ENCODE measurements around the gene NOXRED1.

NOXRED1 gene

GRCh38 chr14:77442196-77442595 is 18.9 kb upstream of the NOXRED1 start:
- TF ChIP-seq, protein P1, sequence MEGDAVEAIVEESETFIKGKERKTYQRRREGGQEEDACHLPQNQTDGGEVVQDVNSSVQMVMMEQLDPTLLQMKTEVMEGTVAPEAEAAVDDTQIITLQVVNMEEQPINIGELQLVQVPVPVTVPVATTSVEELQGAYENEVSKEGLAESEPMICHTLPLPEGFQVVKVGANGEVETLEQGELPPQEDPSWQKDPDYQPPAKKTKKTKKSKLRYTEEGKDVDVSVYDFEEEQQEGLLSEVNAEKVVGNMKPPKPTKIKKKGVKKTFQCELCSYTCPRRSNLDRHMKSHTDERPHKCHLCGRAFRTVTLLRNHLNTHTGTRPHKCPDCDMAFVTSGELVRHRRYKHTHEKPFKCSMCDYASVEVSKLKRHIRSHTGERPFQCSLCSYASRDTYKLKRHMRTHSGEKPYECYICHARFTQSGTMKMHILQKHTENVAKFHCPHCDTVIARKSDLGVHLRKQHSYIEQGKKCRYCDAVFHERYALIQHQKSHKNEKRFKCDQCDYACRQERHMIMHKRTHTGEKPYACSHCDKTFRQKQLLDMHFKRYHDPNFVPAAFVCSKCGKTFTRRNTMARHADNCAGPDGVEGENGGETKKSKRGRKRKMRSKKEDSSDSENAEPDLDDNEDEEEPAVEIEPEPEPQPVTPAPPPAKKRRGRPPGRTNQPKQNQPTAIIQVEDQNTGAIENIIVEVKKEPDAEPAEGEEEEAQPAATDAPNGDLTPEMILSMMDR (IDR thresholded peaks at IDR 0.05; ENCODE audit: insufficient read depth, low read length, missing control alignments) = no peak
- no peak for DNase-seq (ENCODE audit: low read depth, low spot score)
- no peak overlapping the region for H3K4me3 ChIP-seq (ENCODE audit: low read depth, low read length)
- ChIA-PET CTCF (interaction anchor here (1.3 kb wide), 1 partner anchor 17 kb away, joined by 4 read pairs; no protein-coding TSS in a partner anchor), POLR2A (no interaction called here)

GRCh38 chr14:77439861-77440260 is 16.5 kb upstream of the NOXRED1 start:
- TF ChIP-seq, protein P1 (IDR thresholded peaks at IDR 0.05; ENCODE audit: insufficient read depth, low read length, missing control alignments) = no peak
- ChIA-PET POLR2A (no interaction called here), CTCF (interaction anchor here (1.9 kb wide), 1 partner anchor 111 kb away, joined by 7 read pairs; no protein-coding TSS in a partner anchor)
- no peak overlapping the region for H3K4me3 ChIP-seq (ENCODE audit: low read depth, low read length)
- no peak for DNase-seq (ENCODE audit: low read depth, low spot score)

- ChIA-PET POLR2A (no interaction called here), CTCF (interaction anchor here (1.9 to 2.8 kb wide), 2 partner anchors 20 to 112 kb away, joined by 7 to 10 read pairs; no protein-coding TSS in a partner anchor)
- no peak for DNase-seq (ENCODE audit: low read depth, low spot score)
- no peak overlapping the region for H3K4me3 ChIP-seq (ENCODE audit: low read depth, low read length)
- TF ChIP-seq, protein P1 (IDR thresholded peaks at IDR 0.05; ENCODE audit: insufficient read depth, low read length, missing control alignments) = no peak
Observed at GRCh38 chr14:77438596-77438995, 15.3 kb upstream of the NOXRED1 start.

- TF ChIP-seq, protein P1 (IDR thresholded peaks at IDR 0.05; ENCODE audit: insufficient read depth, low read length, missing control alignments) = no peak
- no peak overlapping the region for H3K4me3 ChIP-seq (ENCODE audit: low read depth, low read length)
- ChIA-PET CTCF (no interaction called here), POLR2A (no interaction called here)
- DNase-seq (ENCODE audit: low read depth, low spot score) = no peak
Observed at GRCh38 chr14:77436042-77436441, 12.7 kb upstream of the NOXRED1 start.

DNA sequence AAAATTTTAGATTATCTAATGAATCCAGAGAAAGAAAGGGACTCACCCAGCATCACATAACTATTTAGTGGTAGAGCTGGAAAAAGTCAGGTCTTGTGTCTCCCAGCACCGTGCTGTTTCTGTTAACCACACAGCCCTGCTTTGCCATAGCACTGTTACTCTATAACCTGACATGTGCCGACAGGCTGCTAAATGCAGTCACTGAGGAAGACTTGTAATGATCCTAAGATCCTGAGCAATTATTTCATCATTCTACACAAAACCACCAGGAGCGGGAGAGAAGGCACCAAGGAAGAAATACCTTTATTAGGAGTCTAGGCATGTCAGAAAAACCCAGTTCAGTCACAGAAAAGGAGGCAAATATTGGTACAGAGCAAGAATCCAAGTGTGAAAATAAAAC is 3.1 kb upstream of the NOXRED1 start:
- POLR2A ChIA-PET = no interaction called here

DNA sequence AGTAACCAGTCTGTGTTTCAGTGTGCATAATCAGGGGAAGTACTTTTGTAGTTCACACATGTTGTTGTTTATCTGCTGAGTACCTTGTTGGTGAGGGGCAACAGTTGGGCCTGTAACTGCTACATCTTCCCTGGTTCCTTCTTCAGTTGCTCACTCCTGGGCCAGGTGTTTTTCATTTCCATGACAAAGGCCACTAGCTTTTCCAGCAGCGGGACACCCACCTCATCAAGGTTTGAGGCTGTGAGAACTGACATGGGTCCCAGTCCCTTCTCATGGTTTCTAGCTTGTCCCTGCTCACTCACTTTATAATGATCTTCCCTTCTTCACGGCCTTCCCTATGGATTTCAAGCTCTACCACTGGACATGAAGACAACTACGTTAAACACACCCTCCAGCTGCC is 1.5 kb upstream of the NOXRED1 start:
- H3K4me3 ChIP-seq (ENCODE audit: low read depth, low read length) = no peak overlapping the region
- DNase-seq (ENCODE audit: low read depth, low spot score) = no peak
- ChIA-PET POLR2A (no interaction called here), CTCF (interaction anchor here (0.9 kb wide), 1 partner anchor 110 kb away, joined by 3 read pairs; no protein-coding TSS in a partner anchor)
- TF ChIP-seq, protein P1 (IDR thresholded peaks at IDR 0.05; ENCODE audit: insufficient read depth, low read length, missing control alignments) = no peak

More for the DNA sequence above, 3.1 kb upstream of the NOXRED1 start:
- DNase-seq (ENCODE audit: low read depth, low spot score) = no peak
- CTCF ChIA-PET = no interaction called here
- H3K4me3 ChIP-seq (ENCODE audit: low read depth, low read length) = no peak overlapping the region
- TF ChIP-seq, protein P1 (IDR thresholded peaks at IDR 0.05; ENCODE audit: insufficient read depth, low read length, missing control alignments) = no peak
